GM19240 (cell line): ENCODE measurements around the gene AKR1E2.
"Not testable (repeated sequence)": the region's sequence is repeated elsewhere in the genome, so short reads cannot be mapped to it uniquely, and the experiment has no call there.

Experiments
- DNase-seq: peaks from one replicate; pipeline ENCODE4 v3.0.0; 2011; ENCODE audit warnings: low spot score; ENCODE audit not compliant: insufficient read length

The AKR1E2 gene

GRCh38 chr10:4813023-4813422 lies 13.0 kb upstream of the AKR1E2 start:
- DNase-seq = no peak

GRCh38 chr10:4813496-4813895 lies 12.5 kb upstream of the AKR1E2 start:
- no peak for DNase-seq

GRCh38 chr10:4815646-4816180 lies 10.3 kb upstream of the AKR1E2 start:
- DNase-seq = not testable (repeated sequence)

GRCh38 chr10:4816966-4817365 lies 9.0 kb upstream of the AKR1E2 start:
- no peak for DNase-seq

- no peak for DNase-seq
Measured at GRCh38 chr10:4819067-4819466, 6.9 kb upstream of the AKR1E2 start.

- no peak for DNase-seq
Measured at GRCh38 chr10:4819707-4820106, 6.3 kb upstream of the AKR1E2 start.

- DNase-seq = no peak
Measured at GRCh38 chr10:4820804-4821401, 5.1 kb upstream of the AKR1E2 start.

- no peak for DNase-seq
Measured at GRCh38 chr10:4822208-4822607, 3.8 kb upstream of the AKR1E2 start.

- no peak for DNase-seq
Measured at GRCh38 chr10:4824791-4825310, 1.2 kb upstream of the AKR1E2 start.

GRCh38 chr10:4825456-4825867 lies 545 bp upstream of the AKR1E2 start:
- DNase-seq = no peak

GRCh38 chr10:4826792-4827324 lies 851 bp downstream of the AKR1E2 start:
- DNase-seq = no peak

GRCh38 chr10:4828005-4828404 lies 2.0 kb downstream of the AKR1E2 start:
- DNase-seq = no peak

- DNase-seq = no peak
Measured at GRCh38 chr10:4830551-4830950, 4.5 kb downstream of the AKR1E2 start.

GRCh38 chr10:4831091-4831490 lies 5.1 kb downstream of the AKR1E2 start:
- no peak for DNase-seq

- no peak for DNase-seq
Measured at GRCh38 chr10:4833286-4833685, 7.3 kb downstream of the AKR1E2 start.

GRCh38 chr10:4834898-4835405 lies 8.9 kb downstream of the AKR1E2 start:
- no peak for DNase-seq

- DNase-seq = no peak
Measured at GRCh38 chr10:4835494-4835918, 9.5 kb downstream of the AKR1E2 start.

- no peak for DNase-seq
Measured at GRCh38 chr10:4836416-4836969, 10.5 kb downstream of the AKR1E2 start.

- DNase-seq = no peak
Measured at GRCh38 chr10:4837551-4837950, 11.5 kb downstream of the AKR1E2 start.

- no peak for DNase-seq
Measured at GRCh38 chr10:4838743-4839142, 12.7 kb downstream of the AKR1E2 start.

GRCh38 chr10:4839353-4839752 lies 13.3 kb downstream of the AKR1E2 start:
- DNase-seq = no peak

GRCh38 chr10:4840151-4840550 lies 14.1 kb downstream of the AKR1E2 start:
- no peak for DNase-seq
